GM12878 (cell line): Measurements from ENCODE around the gene ARL9. TPM values are rescaled to one million over a fixed set of nuclear protein-coding genes. Genes with fewer than 3 reads are reported as not detected.

Experiments
- ATAC-seq: fragments of 200-7000 bp; cut with Tn5 transposase; 3 replicates; pipeline ENCODE4 v1.9.1; 2020; ENCODE audit warnings: mild to moderate bottlenecking, moderate library complexity
- BruUV-seq: library from RNA; stranded (reverse); fragments of 400-500 nt; replicated peaks from 2 replicates; lab custom pipeline; 2021; lab: Mats Ljungman, UMichigan
- CTCF ChIA-PET: fragments of 300-600 bp; sonication (Branson Sonifier 250); formaldehyde crosslinking; extraction: SDS; loops from one replicate; lab custom pipeline; 2021; ENCODE audit warnings: inconsistent platforms; lab: Yijun Ruan, JAX
- POLR2A ChIA-PET: fragments of 350-600 bp; formaldehyde crosslinking; extraction: SDS; loops from one replicate; lab custom pipeline; 2021; ENCODE audit warnings: inconsistent platforms; lab: Charles Lee
- RAD21 ChIA-PET: fragments of 300-600 bp; sonication (Branson Sonifier 250); formaldehyde crosslinking; loops from one replicate; lab custom pipeline; 2023; ENCODE audit warnings: antibody characterized with exemption; ENCODE audit not compliant: unreplicated experiment; lab: Charles Lee
- SMC1A ChIA-PET: fragments of 300-600 bp; sonication (Branson Sonifier 250); formaldehyde crosslinking; loops from one replicate; lab custom pipeline; 2023; ENCODE audit not compliant: unreplicated experiment, uncharacterized antibody; lab: Charles Lee
- DNase-seq: peaks from one replicate; pipeline ENCODE4 v3.0.0-alpha.2; 2011; ENCODE audit warnings: low read depth, low spot score
- FAIRE-seq: peaks from 3 replicates; lab custom pipeline; 2011; peaks lifted over from hg19 to GRCh38; lab: Jason Lieb, UNC
- H2AFZ ChIP-seq: 2 replicates; pipeline ENCODE4 v1.6.0; 2011; ENCODE audit warnings: low read depth, low read length, control low read depth; ENCODE audit not compliant: control insufficient read depth
- H3K27ac ChIP-seq: 2 replicates; pipeline ENCODE4 v1.5.1; 2011; ENCODE audit warnings: control low read depth; ENCODE audit not compliant: control insufficient read depth, insufficient read depth
- H3K27me3 ChIP-seq, 2 experiments: replicated peaks in 1 of 2; 2 replicates each; pipeline versions ENCODE4 v1.6.0 to v1.6.1; 2011; ENCODE audit warnings: low read length in 1 of 2; ENCODE audit not compliant: control insufficient read depth in 2 of 2, insufficient read depth in 2 of 2
- H3K36me3 ChIP-seq, 2 experiments: 2 replicates each; pipeline ENCODE4 v1.5.1; 2011; ENCODE audit warnings: low read length in 1 of 2; ENCODE audit not compliant: control insufficient read depth in 2 of 2, insufficient read depth in 2 of 2
- H3K4me1 ChIP-seq: 2 replicates; pipeline ENCODE4 v1.6.1; 2011; ENCODE audit warnings: mild to moderate bottlenecking, low read length, moderate library complexity, mixed read lengths; ENCODE audit not compliant: control insufficient read depth, insufficient read depth
- H3K4me2 ChIP-seq: 2 replicates; pipeline ENCODE4 v1.6.0; 2011; ENCODE audit warnings: control low read depth; ENCODE audit not compliant: control insufficient read depth, insufficient read depth
- H3K4me3 ChIP-seq: fragments of 200-600 bp; sonication (generic); 2 replicates; pipeline ENCODE4 v1.5.1; 2016
- H3K79me2 ChIP-seq: 2 replicates; pipeline ENCODE4 v1.6.0; 2011; ENCODE audit warnings: low read length; ENCODE audit not compliant: control insufficient read depth, insufficient read depth
- H3K9ac ChIP-seq: 2 replicates; pipeline ENCODE4 v1.8.0; 2011; ENCODE audit warnings: low read length, control low read depth, mixed read lengths; ENCODE audit not compliant: control insufficient read depth, insufficient read depth
- H3K9me3 ChIP-seq: replicated peaks from 3 replicates; pipeline ENCODE4 v1.5.1; 2011; ENCODE audit warnings: mild to moderate bottlenecking, low read length; ENCODE audit not compliant: control insufficient read depth, insufficient read depth
- H4K20me1 ChIP-seq: 2 replicates; pipeline ENCODE4 v1.6.0; 2011; ENCODE audit not compliant: control insufficient read depth, insufficient read depth
- GATAD2B ChIP-seq: fragments of 450-650 bp; conservative IDR thresholded peaks from 2 replicates; pipeline ENCODE4 v1.6.1; 2017; ENCODE audit warnings: low read depth, mild to moderate bottlenecking, moderate library complexity
- HCFC1 ChIP-seq: fragments of 150-350 bp; IDR thresholded peaks from 2 replicates; pipeline ENCODE4 v1.6.1; 2014; ENCODE audit warnings: low read length
- NFXL1 ChIP-seq: fragments of 450-650 bp; IDR thresholded peaks from 2 replicates; pipeline ENCODE4 v1.6.1; 2017; ENCODE audit warnings: antibody characterized with exemption, mild to moderate bottlenecking, borderline replicate concordance
- RB1 ChIP-seq: fragments of 450-650 bp; formaldehyde crosslinking; IDR thresholded peaks from 2 replicates; pipeline ENCODE4 v1.6.1; 2017; ENCODE audit warnings: mild to moderate bottlenecking, borderline replicate concordance
- in situ Hi-C: fragments of 300-500 bp; cut with MboI; formaldehyde crosslinking; loops from 9 replicates; pipeline ENCODE4 v1.14.3; 2018; ENCODE audit warnings: mixed read lengths
- intact Hi-C: fragments of 100-400 bp; cut with micrococcal nuclease; formaldehyde crosslinking; loops from one replicate; pipeline ENCODE4 v1.14.2; 2022; ENCODE audit not compliant: unreplicated experiment
- polyA plus RNA-seq, 11 experiments: library from polyadenylated mRNA; depleted of rRNA in 4 of 11; unstranded in 6 of 11; stranded (reverse) in 5 of 11; fragments of >200 nt; fragmentation: Nextera tagmentation in 4 of 11; fragmentation: Illumina TruSeq in 1 of 11; extraction: Ambion mirVana in 4 of 11; extraction: Trizol in 1 of 11; gene quantifications; 1 replicate in 1 of 11; 2 replicates in 10 of 11; pipeline versions ENCODE4 v1.2.1 to v1.2.3, GENCODE V29; 2011 to 2016; ENCODE audit warnings: inconsistent platforms in 2 of 11, missing spikeins in 2 of 11, low read depth in 1 of 11
- total RNA-seq, 4 experiments: library from RNA; depleted of rRNA in 3 of 4; stranded (reverse); fragments of >200 nt in 3 of 4; fragmentation: Illumina TruSeq in 1 of 4; extraction: Trizol in 1 of 4; gene quantifications; 2 replicates each; pipeline versions ENCODE4 v1.2.1 to v1.2.3, GENCODE V29; 2013 to 2021
- TF ChIP-seq, protein P1 (sequence below): fragments of 450-650 bp; IDR thresholded peaks from 2 replicates; pipeline ENCODE4 v1.6.1; 2018; ENCODE audit warnings: borderline replicate concordance, mild to moderate bottlenecking; ENCODE audit not compliant: partially characterized antibody
- TF ChIP-seq, protein P2 (sequence below): fragments of 450-650 bp; IDR thresholded peaks from 2 replicates; pipeline ENCODE4 v1.6.1; 2016; ENCODE audit warnings: mild to moderate bottlenecking

ARL9 gene
- total and polyA plus RNA-seq, 10 of the 15 experiments (the other 5 are each of a cell fraction or from before 2014, with no cell fraction given): not detected

DNA sequence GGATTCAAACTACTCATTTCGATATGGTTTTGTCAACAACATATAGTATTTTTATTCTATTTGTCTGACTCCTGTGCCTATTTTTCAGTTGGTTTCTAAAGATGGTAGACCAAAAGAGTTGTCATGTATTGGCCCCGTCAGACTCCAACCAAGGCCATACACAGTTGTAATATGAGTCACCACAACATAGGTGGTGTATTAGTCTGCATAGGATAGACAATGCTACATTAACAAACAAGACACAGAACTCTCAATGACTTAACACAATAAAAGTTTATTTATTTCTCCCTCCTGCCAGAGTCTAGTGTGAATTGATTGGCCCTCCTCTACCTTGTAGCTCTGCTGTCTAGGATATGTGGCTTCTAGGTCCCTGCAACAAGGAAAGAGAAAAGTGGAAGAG, 45.9 kb downstream of the ARL9 start (continued):
- TF ChIP-seq, protein P1, sequence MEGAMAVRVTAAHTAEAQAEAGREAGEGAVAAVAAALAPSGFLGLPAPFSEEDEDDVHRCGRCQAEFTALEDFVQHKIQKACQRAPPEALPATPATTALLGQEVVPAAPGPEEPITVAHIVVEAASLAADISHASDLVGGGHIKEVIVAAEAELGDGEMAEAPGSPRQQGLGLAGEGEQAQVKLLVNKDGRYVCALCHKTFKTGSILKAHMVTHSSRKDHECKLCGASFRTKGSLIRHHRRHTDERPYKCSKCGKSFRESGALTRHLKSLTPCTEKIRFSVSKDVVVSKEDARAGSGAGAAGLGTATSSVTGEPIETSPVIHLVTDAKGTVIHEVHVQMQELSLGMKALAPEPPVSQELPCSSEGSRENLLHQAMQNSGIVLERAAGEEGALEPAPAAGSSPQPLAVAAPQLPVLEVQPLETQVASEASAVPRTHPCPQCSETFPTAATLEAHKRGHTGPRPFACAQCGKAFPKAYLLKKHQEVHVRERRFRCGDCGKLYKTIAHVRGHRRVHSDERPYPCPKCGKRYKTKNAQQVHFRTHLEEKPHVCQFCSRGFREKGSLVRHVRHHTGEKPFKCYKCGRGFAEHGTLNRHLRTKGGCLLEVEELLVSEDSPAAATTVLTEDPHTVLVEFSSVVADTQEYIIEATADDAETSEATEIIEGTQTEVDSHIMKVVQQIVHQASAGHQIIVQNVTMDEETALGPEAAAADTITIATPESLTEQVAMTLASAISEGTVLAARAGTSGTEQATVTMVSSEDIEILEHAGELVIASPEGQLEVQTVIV: no peak

DNA sequence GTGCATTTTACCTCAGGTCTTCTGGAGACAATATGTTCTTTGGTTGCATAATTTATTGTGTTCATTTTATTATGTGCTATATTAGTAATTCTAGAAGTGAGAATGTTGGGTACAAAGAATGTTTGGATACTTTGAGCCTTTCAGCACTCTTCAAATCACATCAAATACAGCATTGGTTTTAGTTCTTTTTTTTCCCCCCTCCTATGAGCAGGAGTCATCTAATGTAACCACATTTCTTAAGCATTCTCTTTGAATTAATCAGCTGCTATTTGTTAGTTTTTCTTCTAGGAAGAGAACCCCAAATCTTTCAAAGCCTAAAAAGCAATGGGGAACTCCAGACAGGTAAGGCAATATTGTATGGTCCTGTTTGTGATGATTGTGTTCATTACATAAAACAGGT, 46.7 kb downstream of the ARL9 start:
- ATAC-seq: no peak
- no peaks in the 10 kb centered on the region for H3K79me2 ChIP-seq
- no peaks in the 10 kb centered on the region for H3K36me3 ChIP-seq
- CTCF ChIA-PET: no interaction called here
- H3K4me1 ChIP-seq: no peaks in the 10 kb centered on the region
- intact Hi-C loops: no loop called here
- no peaks in the 10 kb centered on the region for H4K20me1 ChIP-seq
- H2AFZ ChIP-seq: no peak overlapping the region
- RAD21 ChIA-PET: no interaction called here
- H3K9ac ChIP-seq: no peak overlapping the region
- H3K27ac ChIP-seq: no peak overlapping the region
- no peak for FAIRE-seq
- no peak overlapping the region for H3K4me3 ChIP-seq
- SMC1A ChIA-PET: no interaction called here
- no peak for DNase-seq
- H3K4me2 ChIP-seq: no peak overlapping the region
- no peaks in the 10 kb centered on the region for H3K9me3 ChIP-seq
- POLR2A ChIA-PET: no interaction called here
- H3K27me3 ChIP-seq: no peaks in the 10 kb centered on the region
- in situ Hi-C loops: no loop called here
- no TSS peak for BruUV-seq
- TF ChIP-seq NFXL1 (no peak), HCFC1 (no peak), GATAD2B (no peak), RB1 (no peak)
- TF ChIP-seq, protein P2, sequence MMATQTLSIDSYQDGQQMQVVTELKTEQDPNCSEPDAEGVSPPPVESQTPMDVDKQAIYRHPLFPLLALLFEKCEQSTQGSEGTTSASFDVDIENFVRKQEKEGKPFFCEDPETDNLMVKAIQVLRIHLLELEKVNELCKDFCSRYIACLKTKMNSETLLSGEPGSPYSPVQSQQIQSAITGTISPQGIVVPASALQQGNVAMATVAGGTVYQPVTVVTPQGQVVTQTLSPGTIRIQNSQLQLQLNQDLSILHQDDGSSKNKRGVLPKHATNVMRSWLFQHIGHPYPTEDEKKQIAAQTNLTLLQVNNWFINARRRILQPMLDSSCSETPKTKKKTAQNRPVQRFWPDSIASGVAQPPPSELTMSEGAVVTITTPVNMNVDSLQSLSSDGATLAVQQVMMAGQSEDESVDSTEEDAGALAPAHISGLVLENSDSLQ: no peak
- TF ChIP-seq, all 136 proteins: peak for 0
